ENCODE measurements around the gene RBX1.

The RBX1 gene

DNA sequence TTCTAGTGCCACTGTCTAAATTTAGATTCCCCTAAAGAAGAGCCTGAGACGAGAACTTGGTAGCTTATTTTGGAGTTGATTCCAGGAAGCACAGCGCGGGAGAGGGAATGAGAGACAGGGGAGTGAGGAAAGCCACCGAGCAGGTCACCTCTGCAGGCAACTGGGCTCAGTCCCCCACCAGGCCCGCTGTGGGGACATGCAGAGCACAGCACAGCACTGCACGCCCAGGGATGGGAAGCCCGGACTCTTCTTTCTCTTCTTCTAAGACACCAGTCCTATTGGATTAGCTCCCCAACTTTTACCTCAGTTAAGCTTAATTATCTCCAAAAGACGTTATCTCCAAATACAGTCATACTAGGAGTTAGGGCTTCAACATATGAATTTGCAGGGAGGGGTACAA, 28.7 kb downstream of the RBX1 start:
- TF ChIP-seq, protein P1, sequence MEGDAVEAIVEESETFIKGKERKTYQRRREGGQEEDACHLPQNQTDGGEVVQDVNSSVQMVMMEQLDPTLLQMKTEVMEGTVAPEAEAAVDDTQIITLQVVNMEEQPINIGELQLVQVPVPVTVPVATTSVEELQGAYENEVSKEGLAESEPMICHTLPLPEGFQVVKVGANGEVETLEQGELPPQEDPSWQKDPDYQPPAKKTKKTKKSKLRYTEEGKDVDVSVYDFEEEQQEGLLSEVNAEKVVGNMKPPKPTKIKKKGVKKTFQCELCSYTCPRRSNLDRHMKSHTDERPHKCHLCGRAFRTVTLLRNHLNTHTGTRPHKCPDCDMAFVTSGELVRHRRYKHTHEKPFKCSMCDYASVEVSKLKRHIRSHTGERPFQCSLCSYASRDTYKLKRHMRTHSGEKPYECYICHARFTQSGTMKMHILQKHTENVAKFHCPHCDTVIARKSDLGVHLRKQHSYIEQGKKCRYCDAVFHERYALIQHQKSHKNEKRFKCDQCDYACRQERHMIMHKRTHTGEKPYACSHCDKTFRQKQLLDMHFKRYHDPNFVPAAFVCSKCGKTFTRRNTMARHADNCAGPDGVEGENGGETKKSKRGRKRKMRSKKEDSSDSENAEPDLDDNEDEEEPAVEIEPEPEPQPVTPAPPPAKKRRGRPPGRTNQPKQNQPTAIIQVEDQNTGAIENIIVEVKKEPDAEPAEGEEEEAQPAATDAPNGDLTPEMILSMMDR (IDR thresholded peaks at IDR 0.05; ENCODE audit: low read length, missing control alignments) = no peak
- no peak overlapping the region for H3K4me3 ChIP-seq (replicated peaks; ENCODE audit: low read depth, low read length)
- DNase-seq (ENCODE audit: low read depth) = no peak

DNA sequence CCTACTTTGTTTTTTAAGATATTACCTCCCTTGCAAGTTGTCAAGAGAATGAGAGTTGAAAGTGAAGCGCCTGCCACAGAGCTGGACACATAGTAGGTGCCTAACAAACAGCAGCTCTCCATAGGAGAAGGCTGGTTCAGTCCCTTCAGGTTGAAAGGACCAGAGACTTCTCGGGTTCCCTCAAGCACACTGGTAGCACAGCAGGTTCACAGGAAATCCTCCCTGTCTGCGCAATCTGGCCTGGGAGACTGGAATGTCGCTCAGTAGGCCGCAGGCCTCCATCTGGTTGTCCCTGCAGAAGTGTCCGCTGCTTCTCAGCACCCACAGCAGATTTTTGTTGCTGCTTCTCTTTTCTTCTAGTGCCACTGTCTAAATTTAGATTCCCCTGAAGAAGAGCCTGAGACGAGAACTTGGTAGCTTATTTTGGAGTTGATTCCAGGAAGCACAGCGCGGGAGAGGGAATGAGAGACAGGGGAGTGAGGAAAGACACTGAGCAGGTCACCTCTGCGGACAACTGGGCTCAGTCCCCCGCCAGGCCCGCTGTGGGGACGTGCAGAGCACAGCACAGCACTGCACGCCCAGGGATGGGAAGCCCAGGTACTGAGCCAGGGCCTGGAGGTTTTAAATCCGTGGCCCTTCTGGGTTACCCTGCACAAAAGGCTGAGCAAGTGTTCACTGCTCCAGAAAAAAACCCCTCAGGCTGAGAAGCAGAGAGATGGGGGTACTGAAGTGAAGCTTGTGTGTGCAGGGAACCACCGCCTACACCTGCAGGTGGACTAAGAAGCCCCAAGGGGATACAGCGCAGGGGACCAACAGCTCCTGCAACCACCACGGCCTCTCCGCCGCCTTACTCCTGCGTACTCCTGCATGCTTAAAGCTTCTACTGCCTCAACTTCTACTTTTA, 31.6 kb downstream of the RBX1 start:
- TF ChIP-seq, protein P1 (IDR thresholded peaks at IDR 0.05; ENCODE audit: low read length, missing control alignments) = no peak
- H3K4me3 ChIP-seq (replicated peaks; ENCODE audit: low read depth, low read length) = no peak overlapping the region
- DNase-seq (ENCODE audit: low read depth) = no peak

DNA sequence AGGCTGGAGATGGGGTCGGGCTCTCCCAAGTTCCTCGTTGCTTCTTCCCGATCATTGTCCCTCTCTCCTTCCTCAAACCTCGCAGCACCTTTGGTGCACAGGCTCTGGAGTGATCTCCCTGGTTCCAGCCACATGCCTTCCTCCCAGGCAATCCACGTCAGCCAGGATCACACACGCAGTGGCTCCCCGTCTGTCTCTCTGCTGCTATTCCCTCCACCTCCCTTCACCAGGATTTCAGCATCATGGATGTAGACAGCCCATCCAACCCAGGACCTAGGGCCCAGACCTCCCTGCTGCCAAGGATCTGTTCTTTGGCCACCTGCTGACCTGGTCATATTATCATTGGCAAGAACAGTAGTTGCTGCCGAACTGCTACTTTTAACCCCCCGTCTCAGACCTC, 40.1 kb downstream of the RBX1 start:
- DNase-seq (ENCODE audit: low read depth) = no peak
- no peak overlapping the region for H3K4me3 ChIP-seq (replicated peaks; ENCODE audit: low read depth, low read length)
- TF ChIP-seq, protein P1 (IDR thresholded peaks at IDR 0.05; ENCODE audit: low read length, missing control alignments) = no peak

DNA sequence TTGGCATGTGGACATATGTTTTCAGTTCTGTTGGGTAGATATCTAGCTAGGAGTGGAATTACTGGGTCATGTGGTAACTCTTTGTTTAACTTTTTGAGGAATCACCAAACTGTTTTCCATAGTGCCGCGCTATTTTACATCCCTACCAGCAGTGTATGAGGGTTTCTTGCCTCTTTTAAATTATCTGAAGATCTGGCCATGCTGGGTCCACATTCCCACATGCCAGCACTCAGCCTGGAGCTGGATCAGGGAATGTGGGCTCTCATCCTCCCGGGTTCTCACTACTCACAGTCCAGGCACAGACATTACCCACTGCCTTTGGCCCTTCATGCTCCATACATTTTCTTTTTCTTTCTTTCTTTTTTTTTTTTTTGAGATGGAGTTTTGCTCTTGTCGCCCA, 44.6 kb downstream of the RBX1 start:
- H3K4me3 ChIP-seq (replicated peaks; ENCODE audit: low read depth, low read length) = no peak overlapping the region
- no peak for DNase-seq (ENCODE audit: low read depth)
- TF ChIP-seq, protein P1 (IDR thresholded peaks at IDR 0.05; ENCODE audit: low read length, missing control alignments) = no peak

DNA sequence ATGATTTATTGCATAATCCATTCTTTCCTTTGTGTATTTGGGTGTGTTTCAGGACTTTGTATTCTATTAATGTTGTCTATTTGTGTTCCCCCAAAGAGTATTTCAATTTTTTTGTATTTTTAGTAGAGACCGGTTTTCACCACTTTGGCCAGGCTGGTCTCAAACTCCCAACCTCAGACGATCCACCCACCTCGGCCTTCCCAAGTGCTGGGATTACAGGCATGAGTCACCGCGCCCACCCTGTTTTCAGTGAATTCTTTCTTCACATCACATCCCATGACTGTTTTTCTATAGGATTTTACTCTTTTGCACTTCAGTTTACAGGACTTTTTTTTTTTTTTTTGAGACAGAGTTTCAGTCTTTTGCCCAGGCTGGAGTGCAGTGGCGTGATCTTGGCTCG, 46.3 kb downstream of the RBX1 start:
- H3K4me3 ChIP-seq (replicated peaks; ENCODE audit: low read depth, low read length) = no peak overlapping the region
- DNase-seq (ENCODE audit: low read depth) = no peak
- TF ChIP-seq, protein P1 (IDR thresholded peaks at IDR 0.05; ENCODE audit: low read length, missing control alignments) = no peak

DNA sequence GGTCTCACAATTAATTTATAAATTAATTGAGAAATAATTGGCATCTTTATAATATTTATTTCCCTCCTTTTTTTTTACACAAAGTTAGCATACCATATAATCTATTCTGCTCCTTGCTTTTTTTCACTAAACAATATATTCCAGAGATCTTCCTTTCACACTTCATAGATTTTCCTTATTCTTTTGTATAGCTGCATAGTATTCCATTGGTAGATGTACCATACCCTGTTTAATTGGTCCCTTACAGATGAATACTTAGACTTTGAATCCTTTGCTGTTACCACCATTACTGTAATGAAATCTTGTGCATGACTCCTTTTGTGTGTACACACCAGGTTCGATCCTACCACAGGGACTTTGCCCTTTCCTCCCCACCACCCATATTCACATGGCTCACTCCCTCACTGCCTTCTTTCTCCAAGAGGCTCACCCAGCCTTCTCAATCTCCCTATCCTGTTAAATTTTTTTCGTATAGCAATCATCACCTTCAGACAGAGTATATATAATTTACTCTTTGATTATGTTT, 48.9 kb downstream of the RBX1 start:
- TF ChIP-seq, protein P1 (IDR thresholded peaks at IDR 0.05; ENCODE audit: low read length, missing control alignments) = no peak
- no peak for DNase-seq (ENCODE audit: low read depth)
- H3K4me3 ChIP-seq (replicated peaks; ENCODE audit: low read depth, low read length) = no peak overlapping the region
